ENCODE results near the gene ENPP3. TPM values are rescaled to one million over a fixed set of nuclear protein-coding genes. Genes with fewer than 3 reads are reported as not detected.

ENPP3 gene
- total RNA-seq, 1 experiment from 2014 or later, result not detected

GRCh38 chr6:131765081-131765803 lies 128.1 kb downstream of the ENPP3 start (continued):
- TF ChIP-seq ZNF263 (CRISPR knock-in tag; IDR thresholded peaks at IDR 0.05; ENCODE audit: low read depth) (no peak), SP1 (CRISPR knock-in tag; conservative IDR thresholded peaks at IDR 0.05) (no peak)
- TF ChIP-seq, protein P1, sequence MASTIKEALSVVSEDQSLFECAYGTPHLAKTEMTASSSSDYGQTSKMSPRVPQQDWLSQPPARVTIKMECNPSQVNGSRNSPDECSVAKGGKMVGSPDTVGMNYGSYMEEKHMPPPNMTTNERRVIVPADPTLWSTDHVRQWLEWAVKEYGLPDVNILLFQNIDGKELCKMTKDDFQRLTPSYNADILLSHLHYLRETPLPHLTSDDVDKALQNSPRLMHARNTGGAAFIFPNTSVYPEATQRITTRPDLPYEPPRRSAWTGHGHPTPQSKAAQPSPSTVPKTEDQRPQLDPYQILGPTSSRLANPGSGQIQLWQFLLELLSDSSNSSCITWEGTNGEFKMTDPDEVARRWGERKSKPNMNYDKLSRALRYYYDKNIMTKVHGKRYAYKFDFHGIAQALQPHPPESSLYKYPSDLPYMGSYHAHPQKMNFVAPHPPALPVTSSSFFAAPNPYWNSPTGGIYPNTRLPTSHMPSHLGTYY (CRISPR knock-in tag; IDR thresholded peaks at IDR 0.05), result no peak

DNA sequence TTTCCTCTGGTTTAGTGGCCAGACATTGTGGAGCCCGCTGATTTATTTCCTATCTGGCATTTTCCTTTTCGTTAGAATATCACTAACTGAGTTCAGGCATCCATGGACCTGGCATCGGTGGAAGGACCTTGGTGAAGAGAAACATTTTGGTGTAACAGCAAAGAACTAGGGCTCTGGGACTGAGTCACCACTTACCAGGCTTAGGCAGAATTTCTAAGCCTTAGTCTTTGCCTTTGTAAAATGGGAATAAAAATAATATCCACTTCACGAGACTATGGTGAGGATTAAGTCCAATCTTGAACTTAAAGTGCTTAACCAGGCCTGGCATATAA lies 128.7 kb downstream of the ENPP3 start:
- ChIA-PET CTCF (no interaction called here), POLR2A (no interaction called here)
- Mint-ChIP-seq H3K27me3 (ENCODE audit: low read depth) (peaks cover 29% of the 10 kb centered on the region), H3K4me3 (no peak overlapping the region), H3K36me3 (no peaks in the 10 kb centered on the region), H3K4me1 (no peaks in the 10 kb centered on the region), H3K27ac (no peak overlapping the region), H3K9me3 (no peaks in the 10 kb centered on the region)
- DNase-seq (ENCODE audit: low spot score) (no peak), ATAC-seq (no peak)
- no peak for TF ChIP-seq ZNF396 (CRISPR knock-in tag; IDR thresholded peaks at IDR 0.05; ENCODE audit: borderline replicate concordance)
- TF ChIP-seq MYBL2 (CRISPR knock-in tag; IDR thresholded peaks at IDR 0.05), result no peak
- TF ChIP-seq, protein P2, sequence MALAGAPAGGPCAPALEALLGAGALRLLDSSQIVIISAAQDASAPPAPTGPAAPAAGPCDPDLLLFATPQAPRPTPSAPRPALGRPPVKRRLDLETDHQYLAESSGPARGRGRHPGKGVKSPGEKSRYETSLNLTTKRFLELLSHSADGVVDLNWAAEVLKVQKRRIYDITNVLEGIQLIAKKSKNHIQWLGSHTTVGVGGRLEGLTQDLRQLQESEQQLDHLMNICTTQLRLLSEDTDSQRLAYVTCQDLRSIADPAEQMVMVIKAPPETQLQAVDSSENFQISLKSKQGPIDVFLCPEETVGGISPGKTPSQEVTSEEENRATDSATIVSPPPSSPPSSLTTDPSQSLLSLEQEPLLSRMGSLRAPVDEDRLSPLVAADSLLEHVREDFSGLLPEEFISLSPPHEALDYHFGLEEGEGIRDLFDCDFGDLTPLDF (CRISPR knock-in tag; IDR thresholded peaks at IDR 0.05), result no peak

DNA sequence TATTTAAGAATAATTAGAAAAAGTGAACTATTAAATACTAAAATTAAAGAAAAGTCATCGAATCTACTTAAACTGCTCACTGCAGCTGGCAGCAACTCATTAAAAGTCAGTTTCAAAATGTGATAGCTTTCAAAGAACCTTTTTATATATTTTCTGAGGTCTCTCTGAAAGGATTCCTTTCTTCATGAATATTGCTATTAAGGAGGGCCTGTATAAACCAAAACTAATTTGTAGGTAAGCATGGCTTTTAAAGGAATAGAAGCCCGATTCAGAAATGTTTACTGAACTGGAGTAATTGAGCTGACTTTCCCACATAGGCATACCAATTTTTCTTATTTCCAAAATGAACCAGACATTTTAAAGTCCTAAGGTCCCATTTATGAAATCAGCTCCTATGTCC lies 129.5 kb downstream of the ENPP3 start:
- H3K4me1 Mint-ChIP-seq, result no peaks in the 10 kb centered on the region
- ChIA-PET POLR2A (no interaction called here), CTCF (no interaction called here)
- ATAC-seq (no peak), DNase-seq (ENCODE audit: low spot score) (no peak)
- peaks cover 33% of the 10 kb centered on the region for H3K27me3 Mint-ChIP-seq (ENCODE audit: low read depth)
- H3K27ac Mint-ChIP-seq, result no peak overlapping the region
- H3K9me3 Mint-ChIP-seq, result no peaks in the 10 kb centered on the region
- no peaks in the 10 kb centered on the region for H3K36me3 Mint-ChIP-seq
- H3K4me3 Mint-ChIP-seq, result no peak overlapping the region
- TF ChIP-seq ZNF671 (CRISPR knock-in tag; IDR thresholded peaks at IDR 0.05) (no peak), IRF1 (CRISPR knock-in tag; IDR thresholded peaks at IDR 0.05) (no peak), CREM (CRISPR knock-in tag; IDR thresholded peaks at IDR 0.05) (no peak), HMGA2 (CRISPR knock-in tag; IDR thresholded peaks at IDR 0.05) (no peak), E2F5 (CRISPR knock-in tag; IDR thresholded peaks at IDR 0.05) (no peak), FOXJ3 (CRISPR knock-in tag; IDR thresholded peaks at IDR 0.05; ENCODE audit: borderline replicate concordance) (no peak), SOX15 (CRISPR knock-in tag; IDR thresholded peaks at IDR 0.05) (no peak), TP53 (CRISPR knock-in tag; IDR thresholded peaks at IDR 0.05) (no peak), EMX1 (CRISPR knock-in tag; IDR thresholded peaks at IDR 0.05) (no peak), ATF3 (CRISPR knock-in tag; conservative IDR thresholded peaks at IDR 0.05) (no peak), KAT7 (CRISPR knock-in tag; IDR thresholded peaks at IDR 0.05; ENCODE audit: borderline replicate concordance) (no peak), CBFB (CRISPR knock-in tag; IDR thresholded peaks at IDR 0.05; ENCODE audit: low read depth) (no peak)
- TF ChIP-seq, protein P3, sequence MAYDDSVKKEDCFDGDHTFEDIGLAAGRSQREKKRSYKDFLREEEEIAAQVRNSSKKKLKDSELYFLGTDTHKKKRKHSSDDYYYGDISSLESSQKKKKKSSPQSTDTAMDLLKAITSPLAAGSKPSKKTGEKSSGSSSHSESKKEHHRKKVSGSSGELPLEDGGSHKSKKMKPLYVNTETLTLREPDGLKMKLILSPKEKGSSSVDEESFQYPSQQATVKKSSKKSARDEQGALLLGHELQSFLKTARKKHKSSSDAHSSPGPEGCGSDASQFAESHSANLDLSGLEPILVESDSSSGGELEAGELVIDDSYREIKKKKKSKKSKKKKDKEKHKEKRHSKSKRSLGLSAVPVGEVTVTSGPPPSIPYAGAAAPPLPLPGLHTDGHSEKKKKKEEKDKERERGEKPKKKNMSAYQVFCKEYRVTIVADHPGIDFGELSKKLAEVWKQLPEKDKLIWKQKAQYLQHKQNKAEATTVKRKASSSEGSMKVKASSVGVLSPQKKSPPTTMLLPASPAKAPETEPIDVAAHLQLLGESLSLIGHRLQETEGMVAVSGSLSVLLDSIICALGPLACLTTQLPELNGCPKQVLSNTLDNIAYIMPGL (CRISPR knock-in tag; IDR thresholded peaks at IDR 0.05), result no peak
- TF ChIP-seq, protein P1 (CRISPR knock-in tag; IDR thresholded peaks at IDR 0.05), result no peak
- TF ChIP-seq, protein P4, sequence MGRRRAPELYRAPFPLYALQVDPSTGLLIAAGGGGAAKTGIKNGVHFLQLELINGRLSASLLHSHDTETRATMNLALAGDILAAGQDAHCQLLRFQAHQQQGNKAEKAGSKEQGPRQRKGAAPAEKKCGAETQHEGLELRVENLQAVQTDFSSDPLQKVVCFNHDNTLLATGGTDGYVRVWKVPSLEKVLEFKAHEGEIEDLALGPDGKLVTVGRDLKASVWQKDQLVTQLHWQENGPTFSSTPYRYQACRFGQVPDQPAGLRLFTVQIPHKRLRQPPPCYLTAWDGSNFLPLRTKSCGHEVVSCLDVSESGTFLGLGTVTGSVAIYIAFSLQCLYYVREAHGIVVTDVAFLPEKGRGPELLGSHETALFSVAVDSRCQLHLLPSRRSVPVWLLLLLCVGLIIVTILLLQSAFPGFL (CRISPR knock-in tag; IDR thresholded peaks at IDR 0.05; ENCODE audit: borderline replicate concordance), result no peak
- TF ChIP-seq, protein P5, sequence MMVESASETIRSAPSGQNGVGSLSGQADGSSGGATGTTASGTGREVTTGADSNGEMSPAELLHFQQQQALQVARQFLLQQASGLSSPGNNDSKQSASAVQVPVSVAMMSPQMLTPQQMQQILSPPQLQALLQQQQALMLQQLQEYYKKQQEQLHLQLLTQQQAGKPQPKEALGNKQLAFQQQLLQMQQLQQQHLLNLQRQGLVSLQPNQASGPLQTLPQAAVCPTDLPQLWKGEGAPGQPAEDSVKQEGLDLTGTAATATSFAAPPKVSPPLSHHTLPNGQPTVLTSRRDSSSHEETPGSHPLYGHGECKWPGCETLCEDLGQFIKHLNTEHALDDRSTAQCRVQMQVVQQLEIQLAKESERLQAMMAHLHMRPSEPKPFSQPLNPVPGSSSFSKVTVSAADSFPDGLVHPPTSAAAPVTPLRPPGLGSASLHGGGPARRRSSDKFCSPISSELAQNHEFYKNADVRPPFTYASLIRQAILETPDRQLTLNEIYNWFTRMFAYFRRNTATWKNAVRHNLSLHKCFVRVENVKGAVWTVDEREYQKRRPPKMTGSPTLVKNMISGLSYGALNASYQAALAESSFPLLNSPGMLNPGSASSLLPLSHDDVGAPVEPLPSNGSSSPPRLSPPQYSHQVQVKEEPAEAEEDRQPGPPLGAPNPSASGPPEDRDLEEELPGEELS (CRISPR knock-in tag; IDR thresholded peaks at IDR 0.05), result no peak
- TF ChIP-seq, protein P6, sequence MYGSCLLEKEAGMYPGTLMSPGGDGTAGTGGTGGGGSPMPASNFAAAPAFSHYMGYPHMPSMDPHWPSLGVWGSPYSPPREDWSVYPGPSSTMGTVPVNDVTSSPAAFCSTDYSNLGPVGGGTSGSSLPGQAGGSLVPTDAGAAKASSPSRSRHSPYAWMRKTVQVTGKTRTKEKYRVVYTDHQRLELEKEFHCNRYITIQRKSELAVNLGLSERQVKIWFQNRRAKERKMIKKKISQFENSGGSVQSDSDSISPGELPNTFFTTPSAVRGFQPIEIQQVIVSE (CRISPR knock-in tag; IDR thresholded peaks at IDR 0.05; ENCODE audit: borderline replicate concordance), result no peak

All from WTC11 (cell line).